ENCODE data around the gene CD58. TPM values are rescaled to one million over a fixed set of nuclear protein-coding genes. Genes with fewer than 3 reads are reported as not detected.
"Not testable (repeated sequence)": the region's sequence is repeated elsewhere in the genome, so short reads cannot be mapped to it uniquely, and the experiment has no call there.

Gene CD58
- total and polyA plus RNA-seq, 2 of the 4 experiments (the other 2 are of a cell fraction): 5.4 to 5.7 TPM

DNA sequence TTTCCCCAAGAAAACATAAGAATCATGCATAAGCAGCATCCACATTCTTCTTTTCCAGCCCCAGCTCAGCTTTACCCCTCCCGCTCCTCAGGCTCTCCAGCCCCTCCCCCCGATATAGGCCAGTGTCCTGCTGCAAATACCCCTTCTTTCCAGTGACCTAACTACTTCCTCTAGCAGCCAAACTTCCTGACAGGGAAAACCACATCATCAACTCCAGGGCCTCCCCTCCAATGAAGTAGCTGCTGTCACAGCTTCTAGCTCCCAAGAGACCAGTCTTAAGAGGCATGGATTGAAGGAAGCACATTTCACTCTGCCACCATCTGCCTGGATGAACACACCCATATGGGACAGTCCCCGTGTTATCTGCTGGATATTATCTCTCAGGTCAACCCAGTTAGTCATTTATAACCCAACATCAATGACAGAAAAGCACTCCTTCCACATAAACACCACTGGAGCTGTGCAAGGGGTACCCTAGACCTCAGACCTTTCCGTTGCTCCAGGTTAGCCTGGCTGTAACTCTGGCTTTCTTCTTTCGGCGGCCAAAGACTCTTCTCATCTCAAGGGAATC is 39.1 kb upstream of the CD58 start:
- H3K4me1 ChIP-seq (ENCODE audit: control insufficient read depth, insufficient read depth, low read length); H2BK20ac ChIP-seq (ENCODE audit: low read depth, low read length); H2AFZ ChIP-seq (replicated peaks; ENCODE audit: low read length, poor library complexity); H2AK5ac ChIP-seq (ENCODE audit: low read depth, low read length); BruUV-seq (replicated peaks); H3K27ac ChIP-seq (ENCODE audit: insufficient read depth, low read length); H3K23ac ChIP-seq (ENCODE audit: low read depth, low read length); H3K14ac ChIP-seq (replicated peaks; ENCODE audit: low read depth, low read length); CTCF ChIA-PET; H2BK5ac ChIP-seq (ENCODE audit: low read depth, low read length, poor library complexity, severe bottlenecking); H2AK9ac ChIP-seq (replicated peaks; ENCODE audit: low read depth, low read length, poor library complexity); H3K4me2 ChIP-seq (ENCODE audit: low read depth, low read length); H3K9me1 ChIP-seq (ENCODE audit: insufficient read depth, low read length); H4K5ac ChIP-seq (ENCODE audit: low read depth, low read length); H3K9ac ChIP-seq (ENCODE audit: low read depth, low read length); H2BK120ac ChIP-seq (ENCODE audit: low read depth, low read length); H3K79me1 ChIP-seq (ENCODE audit: low read depth in 1 of 2, low read length in 2 of 2); DNase-seq; H3K18ac ChIP-seq (ENCODE audit: low read depth, low read length); POLR2A ChIA-PET (ENCODE audit: unreplicated experiment); H2BK15ac ChIP-seq (ENCODE audit: low read depth, low read length); H3K27me3 ChIP-seq (ENCODE audit: control insufficient read depth, insufficient read depth, low read length); H3K4me3 ChIP-seq (ENCODE audit: insufficient read depth, low read depth, low read length); H3K56ac ChIP-seq (ENCODE audit: extremely low read depth, insufficient read depth, low read length); in situ Hi-C loops (cut with MboI; ENCODE audit: low sequenced_read_pairs); H4K91ac ChIP-seq (ENCODE audit: insufficient read depth, low read depth, low read length); intact Hi-C loops (cut with micrococcal nuclease); H3K4ac ChIP-seq (ENCODE audit: low read depth, low read length); H3K36me3 ChIP-seq (ENCODE audit: control insufficient read depth, insufficient read depth, low read length); H4K8ac ChIP-seq (ENCODE audit: low read depth in 2 of 2, low read length in 2 of 2); dilution Hi-C loops (cut with HindIII; ENCODE audit: low sequenced_read_pairs, unreplicated experiment); ATAC-seq (ENCODE audit: low read depth); H4K20me1 ChIP-seq (ENCODE audit: insufficient read depth, low read length); H3K9me3 ChIP-seq (ENCODE audit: control insufficient read depth, insufficient read depth, low read length): not testable (repeated sequence)
- no CpG with 5 or more reads among the region's 6 CpGs for WGBS, 2 experiments (ENCODE audit: extremely low coverage in 2 of 2, insufficient read length in 1 of 2)

DNA sequence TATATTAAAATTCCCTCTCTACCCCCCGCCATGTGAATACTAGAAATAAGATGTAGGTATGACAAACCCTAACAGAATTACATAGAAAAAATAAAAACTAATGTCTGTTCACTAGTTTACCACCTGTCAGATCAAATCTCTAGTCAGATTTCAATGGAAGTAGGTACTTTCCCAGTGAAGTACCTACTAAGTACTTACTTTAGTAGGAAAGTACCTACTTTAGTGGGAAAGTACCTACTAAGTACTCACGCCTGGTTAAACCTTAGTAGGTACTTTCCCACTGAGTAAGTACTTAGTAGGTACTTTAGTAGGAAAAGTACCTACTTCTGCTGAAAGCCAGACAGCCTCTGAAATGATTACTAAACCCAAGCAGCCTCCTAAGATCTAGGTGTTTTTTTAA is 38.0 kb upstream of the CD58 start:
- H3K36me3 ChIP-seq (ENCODE audit: control insufficient read depth, insufficient read depth, low read length); POLR2A ChIA-PET (ENCODE audit: unreplicated experiment); H2BK5ac ChIP-seq (ENCODE audit: low read depth, low read length, poor library complexity, severe bottlenecking); CTCF ChIA-PET; H3K9ac ChIP-seq (ENCODE audit: low read depth, low read length); H4K20me1 ChIP-seq (ENCODE audit: insufficient read depth, low read length); H3K27ac ChIP-seq (ENCODE audit: insufficient read depth, low read length); H3K23ac ChIP-seq (ENCODE audit: low read depth, low read length); H3K14ac ChIP-seq (replicated peaks; ENCODE audit: low read depth, low read length); H3K9me1 ChIP-seq (ENCODE audit: insufficient read depth, low read length); BruUV-seq (replicated peaks); H4K8ac ChIP-seq (ENCODE audit: low read depth in 2 of 2, low read length in 2 of 2); intact Hi-C loops (cut with micrococcal nuclease); H4K5ac ChIP-seq (ENCODE audit: low read depth, low read length); DNase-seq; H2BK120ac ChIP-seq (ENCODE audit: low read depth, low read length); H3K9me3 ChIP-seq (ENCODE audit: control insufficient read depth, insufficient read depth, low read length); in situ Hi-C loops (cut with MboI; ENCODE audit: low sequenced_read_pairs); H2BK15ac ChIP-seq (ENCODE audit: low read depth, low read length); H2AFZ ChIP-seq (replicated peaks; ENCODE audit: low read length, poor library complexity); H3K4ac ChIP-seq (ENCODE audit: low read depth, low read length); ATAC-seq (ENCODE audit: low read depth); H3K4me1 ChIP-seq (ENCODE audit: control insufficient read depth, insufficient read depth, low read length); H3K27me3 ChIP-seq (ENCODE audit: control insufficient read depth, insufficient read depth, low read length); H2BK20ac ChIP-seq (ENCODE audit: low read depth, low read length); H2AK9ac ChIP-seq (replicated peaks; ENCODE audit: low read depth, low read length, poor library complexity); dilution Hi-C loops (cut with HindIII; ENCODE audit: low sequenced_read_pairs, unreplicated experiment); H3K4me2 ChIP-seq (ENCODE audit: low read depth, low read length); H3K4me3 ChIP-seq (ENCODE audit: insufficient read depth, low read depth, low read length); H3K56ac ChIP-seq (ENCODE audit: extremely low read depth, insufficient read depth, low read length); H2AK5ac ChIP-seq (ENCODE audit: low read depth, low read length); H4K91ac ChIP-seq (ENCODE audit: insufficient read depth, low read depth, low read length); H3K18ac ChIP-seq (ENCODE audit: low read depth, low read length); H3K79me1 ChIP-seq (ENCODE audit: low read depth in 1 of 2, low read length in 2 of 2): not testable (repeated sequence)
- no CpG with 5 or more reads among the region's 2 CpGs for WGBS, 2 experiments (ENCODE audit: extremely low coverage in 2 of 2, insufficient read length in 1 of 2)
